Neural progenitor cell (in vitro differentiated cells): Measurements from ENCODE around the gene ZNG1A.
"Not testable (repeated sequence)": the region's sequence is repeated elsewhere in the genome, so short reads cannot be mapped to it uniquely, and the experiment has no call there.

Experiments used
- CTCF ChIP-seq: fragments of 200-600 bp; sonication (generic); IDR thresholded peaks from 2 replicates; pipeline ENCODE4 v1.5.1; 2017; ENCODE audit warnings: antibody characterized with exemption, mild to moderate bottlenecking
- EZH2 ChIP-seq: fragments of 200-600 bp; sonication (generic); IDR thresholded peaks from 2 replicates; pipeline ENCODE4 v1.6.1; 2017; ENCODE audit warnings: antibody characterized with exemption, mild to moderate bottlenecking, moderate library complexity
- EZH2phosphoT487 ChIP-seq: fragments of 200-600 bp; sonication (generic); IDR thresholded peaks from 2 replicates; pipeline ENCODE4 v1.6.1; 2017; ENCODE audit warnings: antibody characterized with exemption

DNA sequence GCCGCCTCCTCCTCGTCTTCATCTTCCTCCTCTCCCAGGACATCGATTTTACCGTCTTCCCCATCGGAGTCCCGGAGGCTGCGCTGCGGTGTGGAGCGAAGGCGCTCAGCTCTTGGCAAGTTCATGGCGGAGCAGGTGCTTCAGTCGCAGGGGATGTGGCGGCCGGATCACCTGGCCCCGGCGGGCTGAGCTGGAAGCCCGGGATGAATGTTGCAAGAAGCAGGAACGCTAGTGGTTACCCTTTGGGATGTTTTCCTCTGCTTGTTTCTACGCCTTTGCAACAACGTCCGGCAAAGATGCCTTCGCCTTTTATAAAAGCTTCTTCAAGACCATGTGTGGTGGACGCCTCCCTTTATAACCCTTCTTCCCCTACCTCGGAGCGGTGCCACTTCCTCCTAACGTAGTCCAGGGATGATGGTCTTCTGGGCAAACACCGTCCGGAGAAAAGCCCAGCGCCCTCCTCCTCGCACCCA, 60.8 kb downstream of the ZNG1A start, which contains the start of gene FOXD4:
- not testable (repeated sequence) for TF ChIP-seq CTCF
- TF ChIP-seq EZH2 = peak; percentile 72
- peak; percentile 19 for TF ChIP-seq EZH2phosphoT487
